GM18520 (cell line): ENCODE measurements around the gene PPIP5K1.
"Not testable (repeated sequence)": the region's sequence is repeated elsewhere in the genome, so short reads cannot be mapped to it uniquely, and the experiment has no call there.

ENCODE experiments used
- ATAC-seq: cut with Tn5 transposase; IDR thresholded peaks from one replicate; pipeline ENCODE4 v1.9.1; 2021; ENCODE audit not compliant: unreplicated experiment

The PPIP5K1 gene

GRCh38 chr15:43545426-43545825, 44.6 kb downstream of the PPIP5K1 start:
- no peak for ATAC-seq

GRCh38 chr15:43544266-43544665, 45.7 kb downstream of the PPIP5K1 start:
- ATAC-seq = no peak

DNA sequence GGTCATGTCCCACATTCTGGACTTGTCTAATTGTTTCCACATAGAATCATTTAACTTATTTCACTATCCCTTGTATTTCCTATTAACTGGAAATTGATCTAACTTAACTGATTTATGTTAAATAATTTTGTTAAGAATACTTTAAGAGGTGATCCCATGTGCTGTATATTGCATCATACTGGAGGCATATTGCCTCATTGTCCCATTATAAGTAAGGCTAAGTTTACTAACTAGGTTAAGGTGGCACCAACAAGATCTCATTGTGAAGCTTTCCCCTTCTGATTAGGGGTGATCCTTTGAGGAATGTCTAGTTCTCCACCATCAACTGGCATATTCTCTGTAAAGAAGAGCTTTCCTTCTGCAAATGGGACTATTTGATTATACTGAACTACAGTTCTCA, 48.2 kb downstream of the PPIP5K1 start:
- no peak for ATAC-seq

DNA sequence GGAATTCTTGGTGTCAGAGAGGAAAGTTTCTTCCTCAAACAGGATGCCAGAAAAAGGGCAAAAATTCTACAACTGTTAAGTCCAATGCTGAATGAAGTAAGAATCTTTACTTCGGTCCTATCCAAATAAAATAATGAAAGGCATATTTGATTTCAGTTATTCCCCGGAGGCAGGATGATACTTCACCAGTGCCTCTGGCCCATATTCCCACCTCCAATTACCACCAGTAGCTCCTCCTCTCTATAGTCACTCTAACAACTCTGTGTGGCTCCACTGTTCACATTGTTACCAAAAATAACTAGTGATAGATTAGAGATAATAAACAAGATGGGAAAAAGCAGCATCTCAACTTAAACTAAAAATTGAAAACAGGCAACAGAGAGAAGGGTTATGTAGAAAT, 51.9 kb downstream of the PPIP5K1 start:
- no peak for ATAC-seq

GRCh38 chr15:43534897-43535296, 55.1 kb downstream of the PPIP5K1 start:
- no peak for ATAC-seq

GRCh38 chr15:43532826-43533225, 57.2 kb downstream of the PPIP5K1 start:
- not testable (repeated sequence) for ATAC-seq

- ATAC-seq = no peak
Measured at GRCh38 chr15:43531018-43531670, 58.9 kb downstream of the PPIP5K1 start.

DNA sequence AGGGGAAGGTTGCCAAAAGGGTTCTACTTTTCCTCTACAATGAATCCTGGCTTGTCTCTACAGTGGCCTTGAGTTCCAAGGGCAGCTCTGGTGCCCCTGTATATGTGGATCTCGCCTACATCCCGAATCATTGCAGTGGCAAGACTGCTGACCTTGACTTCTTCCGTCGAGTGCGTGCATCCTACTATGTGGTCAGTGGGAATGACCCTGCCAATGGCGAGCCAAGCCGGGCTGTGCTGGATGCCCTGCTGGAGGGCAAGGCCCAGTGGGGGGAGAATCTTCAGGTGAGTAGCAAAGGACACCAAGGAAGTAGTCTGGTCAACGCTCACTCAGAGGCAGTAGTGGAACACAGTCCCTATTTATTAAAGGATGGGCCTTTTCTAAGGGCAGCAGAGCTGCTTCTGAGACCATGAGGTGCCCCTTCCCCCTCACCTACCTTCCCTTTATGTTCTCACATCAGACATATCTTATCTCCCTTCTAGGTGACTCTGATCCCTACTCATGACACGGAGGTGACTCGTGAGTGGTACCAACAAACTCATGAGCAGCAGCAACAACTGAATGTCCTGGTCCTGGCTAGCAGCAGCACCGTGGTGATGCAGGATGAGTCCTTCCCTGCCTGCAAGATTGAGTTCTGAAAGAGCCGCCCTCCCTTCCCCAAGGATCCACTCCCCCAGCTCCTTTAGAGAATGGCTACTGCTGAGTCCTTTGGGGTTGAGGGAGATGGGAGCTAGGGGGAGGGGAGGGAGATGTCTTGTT, 60.2 kb downstream of the PPIP5K1 start:
- ATAC-seq = no peak

GRCh38 chr15:43529141-43529540, 60.9 kb downstream of the PPIP5K1 start:
- no peak for ATAC-seq

DNA sequence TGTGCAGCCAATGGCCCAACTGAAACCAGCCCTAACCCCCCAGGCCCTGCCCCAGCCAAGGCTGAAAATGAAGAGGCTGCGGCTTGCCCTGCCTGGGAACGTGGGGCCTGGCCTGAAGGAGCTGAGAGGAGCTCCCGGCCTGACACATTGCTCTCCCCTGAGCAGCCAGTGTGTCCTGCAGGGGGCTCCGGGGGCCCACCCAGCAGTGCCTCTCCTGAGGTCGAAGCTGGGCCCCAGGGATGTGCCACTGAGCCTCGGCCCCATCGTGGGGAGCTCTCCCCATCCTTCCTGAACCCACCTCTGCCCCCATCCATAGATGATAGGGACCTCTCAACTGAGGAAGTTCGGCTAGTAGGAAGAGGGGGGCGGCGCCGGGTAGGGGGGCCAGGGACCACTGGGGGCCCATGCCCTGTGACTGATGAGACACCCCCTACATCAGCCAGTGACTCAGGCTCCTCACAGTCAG, 61.4 kb downstream of the PPIP5K1 start:
- no peak for ATAC-seq

GRCh38 chr15:43527802-43528541, 62.0 kb downstream of the PPIP5K1 start:
- ATAC-seq = no peak

GRCh38 chr15:43527016-43527801, 62.8 kb downstream of the PPIP5K1 start:
- ATAC-seq = no peak

GRCh38 chr15:43526261-43526930, 63.6 kb downstream of the PPIP5K1 start:
- ATAC-seq = no peak

GRCh38 chr15:43525131-43525530, 64.9 kb downstream of the PPIP5K1 start:
- no peak for ATAC-seq

GRCh38 chr15:43524254-43524845, 65.7 kb downstream of the PPIP5K1 start:
- no peak for ATAC-seq

- ATAC-seq = no peak
Measured at GRCh38 chr15:43523646-43524045, 66.4 kb downstream of the PPIP5K1 start.

DNA sequence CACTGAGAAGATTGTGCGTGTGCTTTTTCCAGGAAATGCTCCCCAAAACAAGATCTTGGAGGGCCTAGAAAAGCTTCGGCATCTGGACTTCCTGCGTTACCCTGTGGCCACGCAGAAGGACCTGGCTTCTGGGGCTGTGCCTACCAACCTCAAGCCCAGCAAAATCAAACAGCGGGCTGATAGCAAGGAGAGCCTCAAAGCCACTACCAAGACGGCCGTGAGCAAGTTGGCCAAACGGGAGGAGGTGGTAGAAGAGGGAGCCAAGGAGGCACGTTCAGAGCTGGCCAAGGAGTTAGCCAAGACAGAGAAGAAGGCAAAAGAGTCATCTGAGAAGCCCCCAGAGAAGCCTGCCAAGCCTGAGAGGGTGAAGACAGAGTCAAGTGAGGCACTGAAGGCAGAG, 67.8 kb downstream of the PPIP5K1 start:
- no peak for ATAC-seq

- ATAC-seq = no peak
Measured at GRCh38 chr15:43521419-43521818, 68.6 kb downstream of the PPIP5K1 start.

DNA sequence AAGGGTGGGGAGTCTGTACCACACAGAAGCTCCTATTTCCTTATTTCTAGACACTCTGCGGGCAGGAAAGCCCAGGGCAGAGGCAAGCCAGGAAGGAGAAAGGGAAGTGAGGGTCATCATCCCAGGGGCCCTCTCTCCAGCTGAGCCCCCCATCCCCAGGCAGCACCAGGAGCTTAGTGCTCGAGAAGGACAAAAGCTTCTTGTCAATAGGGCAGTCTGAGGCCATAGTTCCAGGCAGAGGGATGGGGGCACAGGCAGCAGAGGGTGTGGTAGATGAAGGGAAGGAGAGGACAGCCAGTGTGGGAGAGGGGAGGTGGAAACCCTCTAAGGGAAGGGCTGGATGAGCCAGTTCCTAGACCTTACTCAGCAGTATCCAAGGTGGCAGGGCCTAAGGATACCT, 69.9 kb downstream of the PPIP5K1 start:
- ATAC-seq = no peak

DNA sequence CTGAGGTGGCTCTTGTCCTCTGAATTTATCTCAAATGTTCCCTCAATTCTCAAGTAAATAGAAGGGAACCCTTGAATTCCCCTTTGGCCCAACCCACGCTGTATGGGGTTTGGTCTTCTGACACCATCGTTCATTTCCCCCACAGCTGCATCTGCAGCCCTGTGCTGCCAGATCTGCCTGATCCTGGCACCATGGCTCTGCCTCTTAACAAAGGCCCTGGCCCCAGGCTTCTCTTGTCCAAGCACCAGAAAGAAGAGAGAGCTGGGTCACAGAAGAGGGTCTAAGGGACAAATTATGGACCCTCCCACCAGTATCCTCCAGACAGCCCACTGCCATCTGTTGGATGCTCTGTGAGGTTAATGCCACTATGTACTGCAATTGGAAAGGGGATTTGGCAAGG, 70.8 kb downstream of the PPIP5K1 start:
- no peak for ATAC-seq
